Testis (tissue), 5 donors: ENCODE measurements around the gene LEMD3. TPM values are rescaled to one million over a fixed set of nuclear protein-coding genes. Genes with fewer than 3 reads are reported as not detected.
A peak's percentile ranks its signal among the peaks of the same experiment; 100 is the strongest.

Experiments used
- DNase-seq: peaks from one replicate; pipeline ENCODE4 v3.0.0-alpha.2; 2019
- H3K27ac ChIP-seq, 2 donors: fragments of 200-600 bp; sonication (generic); one replicate each; pipeline ENCODE4 v1.5.1; 2019
- H3K27me3 ChIP-seq: fragments of 200-600 bp; sonication (generic); one replicate; pipeline ENCODE4 v1.5.1; 2019
- H3K36me3 ChIP-seq: fragments of 200-600 bp; sonication (generic); one replicate; pipeline ENCODE4 v1.5.1; 2017; ENCODE audit warnings: low read depth; ENCODE audit errors: missing control alignments
- H3K4me1 ChIP-seq: fragments of 200-600 bp; sonication (generic); one replicate; pipeline ENCODE4 v1.5.1; 2019
- H3K4me3 ChIP-seq, 2 donors: fragments of 200-600 bp; sonication (generic); one replicate each; pipeline ENCODE4 v1.5.1; 2017 to 2019
- H3K9me3 ChIP-seq: fragments of 200-600 bp; sonication (generic); one replicate; pipeline ENCODE4 v1.5.1; 2017
- CTCF ChIP-seq, 3 experiments: fragments of 450-650 bp in 2 of 3; fragments of 200-600 bp in 1 of 3; sonication (generic) in 1 of 3; IDR thresholded peaks; one replicate each; pipeline ENCODE4 v1.5.1; 2016 to 2019; ENCODE audit warnings: antibody characterized with exemption in 3 of 3, mild to moderate bottlenecking in 2 of 3, moderate library complexity in 1 of 3
- POLR2A ChIP-seq: fragments of 450-650 bp; IDR thresholded peaks from one replicate; pipeline ENCODE4 v1.6.1; 2017; ENCODE audit warnings: antibody characterized with exemption, mild to moderate bottlenecking, moderate library complexity
- WGBS, 2 donors: methylation state at CpG; one replicate each; pipeline ENCODE4 v1.1.5; 2018; 5-methylcytosine and 5-hydroxymethylcytosine counted together
- intact Hi-C: fragments of 100-400 bp; cut with DNase I; formaldehyde crosslinking; loops from one replicate; pipeline ENCODE4 v1.15.1; 2023; ENCODE audit warnings: low total_unique reads
- long read RNA-seq, 2 donors: transcript quantifications; one replicate each; lab custom pipeline, GENCODE V29; 2026
- polyA plus RNA-seq: library from polyadenylated mRNA; stranded (reverse); fragments of 350-450 nt; fragmentation: Illumina TruSeq; extraction: RNeasy Lipid Tissue Mini Kit (QIAGEN cat#74804); gene quantifications from one replicate; pipeline ENCODE4 v1.2.3, GENCODE V29; 2014; ENCODE audit warnings: low read depth, low replicate concordance; ENCODE audit not compliant: insufficient read depth
- total RNA-seq, 2 donors: library from RNA; depleted of rRNA; stranded (reverse); fragments of >200 nt; gene quantifications; one replicate each; pipeline ENCODE4 v1.2.3, GENCODE V29; 2016

Gene LEMD3
- total RNA-seq = 10 to 100 TPM; 72.4 to 92.4 TPM
- 38.7 TPM for polyA plus RNA-seq
- long read RNA-seq, donor 1, full-length matches to known transcripts = 5 of 11 reads
- long read RNA-seq, donor 1, partial matches to known transcripts = 6 of 11 reads
- long read RNA-seq, donor 1, other reads (novel, unspliced or antisense) = 0 of 11 reads
- long read RNA-seq, donor 2, full-length matches to known transcripts = 4 of 4 reads
- long read RNA-seq, donor 2, partial matches to known transcripts = 0 of 4 reads
- long read RNA-seq, donor 2, other reads (novel, unspliced or antisense) = 0 of 4 reads

GRCh38 chr12:65169320-65170208 is at the start of gene LEMD3:
TSS of gene LEMD3 (plus strand) at chr12:65169583. CDS start at chr12:65169597, 14 bp downstream.
- intact Hi-C loops = no loop called here
- TF ChIP-seq CTCF (IDR thresholded peaks at IDR 0.05) (no peak), POLR2A (peak; percentile 59)
- H3K27ac ChIP-seq = peak within 1 kb of the TSS; percentile 95 to 98
- peaks cover 21% of the 10 kb centered on the region for H3K4me1 ChIP-seq
- H3K9me3 ChIP-seq = no peaks in the 10 kb centered on the region
- no peaks in the 10 kb centered on the region for H3K36me3 ChIP-seq
- H3K27me3 ChIP-seq = no peaks in the 10 kb centered on the region
- H3K4me3 ChIP-seq = peak within 1 kb of the TSS; percentile 98
- peak; percentile 99 for DNase-seq
- 0% methylated on average over 26 to 88 of the region's 91 CpGs for WGBS, 2 donors

DNA sequence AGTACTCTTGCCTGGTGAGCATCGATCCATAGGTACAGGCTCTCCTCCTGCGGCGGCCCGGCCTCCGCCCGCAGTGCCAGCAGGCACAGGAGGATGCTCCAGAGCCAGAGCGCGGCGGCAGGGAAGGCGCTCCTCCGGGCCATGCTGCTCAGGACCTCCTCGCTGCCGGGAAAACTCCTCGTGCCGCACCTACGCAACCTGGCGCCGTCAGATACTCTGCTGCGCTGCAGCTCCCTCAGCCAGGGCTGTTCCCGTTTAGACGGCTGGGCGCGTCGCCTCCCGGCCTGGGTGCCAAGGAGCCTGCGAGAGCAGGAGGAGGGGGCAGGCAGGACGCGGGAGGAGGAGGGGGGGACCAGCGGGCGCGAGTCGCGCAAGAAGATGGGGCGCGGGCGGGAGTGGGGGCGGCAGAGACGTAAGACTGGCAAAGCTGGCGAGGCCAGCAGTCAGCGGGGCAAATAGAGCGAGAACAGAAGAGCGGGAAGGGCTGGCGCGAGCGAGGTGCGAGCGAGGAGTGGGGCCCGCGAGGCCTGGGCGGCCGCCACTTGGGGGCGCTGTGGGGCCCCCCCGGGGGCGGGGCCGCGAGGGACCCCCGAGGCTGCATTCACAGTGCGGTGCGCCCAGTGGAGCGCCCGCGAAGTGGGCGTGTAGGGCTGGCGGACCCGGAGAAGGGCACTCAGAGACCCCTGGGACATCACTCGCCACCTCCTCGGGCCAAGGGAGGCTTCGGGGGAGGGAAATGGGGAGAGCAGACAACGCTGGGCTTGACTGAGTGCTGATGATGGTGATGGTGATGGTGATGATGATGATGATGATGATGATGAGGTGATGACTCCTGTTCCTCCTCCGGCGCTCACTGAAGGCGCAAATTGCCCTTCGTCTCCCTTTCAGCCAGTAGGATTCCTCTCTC is 48.1 kb upstream of the LEMD3 start, which contains the start of gene WIF1:
TSS of gene WIF1 (minus strand) at position 257 of the 907 bp plus-strand sequence. CDS start at position 143, 114 bp downstream.
- TF ChIP-seq CTCF (IDR thresholded peaks at IDR 0.05) = peak in 2 of 3 experiments; percentile 33 to 62
- no peak for TF ChIP-seq POLR2A
- H3K27me3 ChIP-seq = no peaks in the 10 kb centered on the region
- no peaks in the 10 kb centered on the region for H3K36me3 ChIP-seq
- H3K4me1 ChIP-seq = no peaks in the 10 kb centered on the region
- H3K4me3 ChIP-seq = peak within 1 kb of the TSS; percentile 49 to 56
- H3K27ac ChIP-seq = no peak within 1 kb of the TSS
- intact Hi-C loops = no loop called here
- peak; percentile 58 for DNase-seq
- 4 to 6% methylated on average over 37 to 65 of the region's 73 CpGs for WGBS, 2 donors
- no peaks in the 10 kb centered on the region for H3K9me3 ChIP-seq

GRCh38 chr12:65121956-65122469 is 47.4 kb upstream of the LEMD3 start:
- intact Hi-C loops = no loop called here

More at GRCh38 chr12:65121956-65122469, 47.4 kb upstream of the LEMD3 start:
- peak overlapping the region; percentile 49 to 56 for H3K4me3 ChIP-seq
- 72 to 84% methylated on average over 31 to 34 of the region's 34 CpGs for WGBS, 2 donors
- no peaks in the 10 kb centered on the region for H3K9me3 ChIP-seq
- no peaks in the 10 kb centered on the region for H3K4me1 ChIP-seq
- no peaks in the 10 kb centered on the region for H3K36me3 ChIP-seq
- no peak overlapping the region for H3K27ac ChIP-seq
- H3K27me3 ChIP-seq = no peaks in the 10 kb centered on the region
- no peak for TF ChIP-seq POLR2A
- no peak for TF ChIP-seq CTCF (IDR thresholded peaks at IDR 0.05)
- DNase-seq = no peak
